Measurements from ENCODE around the gene VASP. TPM values are rescaled to one million over a fixed set of nuclear protein-coding genes. Genes with fewer than 3 reads are reported as not detected.

The VASP gene
- total and polyA plus RNA-seq, 8 donors, result 12.5 to 49.3 (median 29.3) TPM

DNA sequence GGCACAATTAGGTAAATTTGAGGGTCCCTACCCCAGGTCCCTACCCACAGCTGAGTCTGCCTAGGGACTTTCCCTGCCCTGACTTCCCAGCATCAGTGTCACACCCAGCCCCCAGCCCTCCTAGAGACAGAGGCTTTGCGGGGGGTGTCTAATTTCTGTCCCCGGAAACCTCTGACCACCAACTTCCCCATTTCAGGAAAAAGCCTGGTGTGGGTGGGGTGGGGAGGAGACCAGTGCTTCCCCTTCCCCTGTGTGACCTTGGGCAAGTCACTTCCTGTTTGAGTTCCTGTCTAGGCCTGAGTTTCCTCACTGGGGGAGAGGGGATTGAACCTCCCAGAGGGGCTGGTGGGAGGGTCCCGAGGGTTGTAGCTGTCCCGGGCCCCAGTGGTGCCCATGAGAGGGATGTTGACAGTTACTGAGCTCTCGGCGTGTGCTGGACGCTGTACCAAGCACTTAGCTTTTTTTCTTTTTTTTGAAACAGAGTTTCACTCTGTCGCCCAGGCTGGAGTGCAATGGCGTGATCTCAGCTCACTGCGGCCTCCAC is 7.9 kb downstream of the VASP start:
- TF ChIP-seq, protein P1, sequence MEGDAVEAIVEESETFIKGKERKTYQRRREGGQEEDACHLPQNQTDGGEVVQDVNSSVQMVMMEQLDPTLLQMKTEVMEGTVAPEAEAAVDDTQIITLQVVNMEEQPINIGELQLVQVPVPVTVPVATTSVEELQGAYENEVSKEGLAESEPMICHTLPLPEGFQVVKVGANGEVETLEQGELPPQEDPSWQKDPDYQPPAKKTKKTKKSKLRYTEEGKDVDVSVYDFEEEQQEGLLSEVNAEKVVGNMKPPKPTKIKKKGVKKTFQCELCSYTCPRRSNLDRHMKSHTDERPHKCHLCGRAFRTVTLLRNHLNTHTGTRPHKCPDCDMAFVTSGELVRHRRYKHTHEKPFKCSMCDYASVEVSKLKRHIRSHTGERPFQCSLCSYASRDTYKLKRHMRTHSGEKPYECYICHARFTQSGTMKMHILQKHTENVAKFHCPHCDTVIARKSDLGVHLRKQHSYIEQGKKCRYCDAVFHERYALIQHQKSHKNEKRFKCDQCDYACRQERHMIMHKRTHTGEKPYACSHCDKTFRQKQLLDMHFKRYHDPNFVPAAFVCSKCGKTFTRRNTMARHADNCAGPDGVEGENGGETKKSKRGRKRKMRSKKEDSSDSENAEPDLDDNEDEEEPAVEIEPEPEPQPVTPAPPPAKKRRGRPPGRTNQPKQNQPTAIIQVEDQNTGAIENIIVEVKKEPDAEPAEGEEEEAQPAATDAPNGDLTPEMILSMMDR (IDR thresholded peaks at IDR 0.05), result no peak
- no peaks in the 10 kb centered on the region for H3K9me3 ChIP-seq
- peak overlapping the region in 3 of 4 donors; percentile 43 to 60 (median 54) for H3K27ac ChIP-seq
- ATAC-seq (peak in 3 of 4 donors; percentile 12 to 54 (median 48)), FAIRE-seq (no peak), DNase-seq (no peak)
- H3K27me3 ChIP-seq, result no peaks in the 10 kb centered on the region
- peaks cover 8 to 16% (median 11%) of the 10 kb centered on the region in 3 donors for H3K4me1 ChIP-seq
- H3K36me3 ChIP-seq, result peaks cover 0 to 14% (median 4%) of the 10 kb centered on the region in 3 donors
- intact Hi-C loops (cut with DNase I), result no loop called here
- H3K4me3 ChIP-seq, result no peak overlapping the region
- 77 to 82% methylated on average over 10 of the region's 10 CpGs for WGBS, 2 donors

DNA sequence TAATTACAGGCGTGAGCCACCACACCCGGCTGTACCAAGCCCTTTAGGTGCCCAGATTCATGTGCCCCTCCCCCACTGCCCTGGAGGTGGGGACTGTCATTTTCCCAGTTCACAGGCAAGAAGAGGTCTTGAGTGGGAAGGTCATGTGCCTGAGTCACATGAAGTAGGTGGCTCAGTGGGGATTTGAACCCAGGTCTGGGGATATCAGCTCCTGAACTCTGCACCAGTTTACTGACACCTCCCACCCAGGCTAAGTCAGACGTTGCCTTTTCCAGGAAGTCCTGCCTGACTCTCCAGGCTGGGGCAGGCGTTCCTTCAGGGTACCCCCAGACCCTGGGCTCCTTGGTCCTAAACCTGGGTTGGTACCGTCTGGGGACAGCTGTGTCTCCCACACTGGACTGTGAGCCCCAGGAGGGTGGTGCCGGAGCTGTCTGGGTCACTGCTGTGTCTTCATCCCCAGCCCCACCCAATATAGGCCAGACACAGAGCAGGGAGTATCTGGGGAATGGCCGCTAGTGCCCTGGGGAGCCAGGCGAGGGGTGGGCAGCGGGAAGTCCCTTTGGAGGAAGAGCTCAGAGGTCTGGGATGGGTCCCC is 8.6 kb downstream of the VASP start:
- 80 to 89% methylated on average over 9 of the region's 9 CpGs for WGBS, 2 donors
- no peaks in the 10 kb centered on the region for H3K27me3 ChIP-seq
- no peak for ATAC-seq
- peak overlapping the region in 2 of 4 donors; percentile 43 to 60 for H3K27ac ChIP-seq
- intact Hi-C loops (cut with DNase I), result no loop called here
- H3K36me3 ChIP-seq, result peaks cover 0 to 20% (median 4%) of the 10 kb centered on the region in 3 donors
- H3K4me3 ChIP-seq, result no peak overlapping the region
- TF ChIP-seq, protein P1 (IDR thresholded peaks at IDR 0.05), result no peak
- peaks cover 8 to 16% (median 11%) of the 10 kb centered on the region in 3 donors for H3K4me1 ChIP-seq
- FAIRE-seq, result no peak
- DNase-seq, result no peak
- H3K9me3 ChIP-seq, result no peaks in the 10 kb centered on the region

DNA sequence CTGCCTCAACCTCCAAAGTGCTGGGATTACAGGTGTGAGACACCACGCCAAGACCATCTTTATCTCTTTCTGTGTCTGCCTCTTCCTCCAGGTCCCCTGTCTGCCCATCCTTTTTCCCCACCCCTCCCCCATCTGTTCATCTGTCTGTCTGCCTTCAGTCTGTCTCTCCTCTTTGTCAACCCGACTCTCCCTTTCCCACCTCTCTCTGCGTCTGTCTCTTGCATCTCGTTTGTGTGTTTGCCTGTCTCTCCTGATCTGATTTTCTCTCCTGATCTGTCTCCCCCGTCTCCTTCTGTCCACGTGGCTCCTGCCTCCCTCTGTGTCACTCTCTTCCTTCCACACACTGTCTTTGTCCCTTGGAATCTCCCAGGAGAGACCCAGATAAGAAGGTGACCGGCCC is 10.0 kb downstream of the VASP start:
- H3K9me3 ChIP-seq, result no peaks in the 10 kb centered on the region
- no peak overlapping the region for H3K4me3 ChIP-seq
- peaks cover 8 to 16% (median 11%) of the 10 kb centered on the region in 3 donors for H3K4me1 ChIP-seq
- H3K27ac ChIP-seq, result no peak overlapping the region
- H3K27me3 ChIP-seq, result no peaks in the 10 kb centered on the region
- TF ChIP-seq, protein P1 (IDR thresholded peaks at IDR 0.05), result no peak
- ATAC-seq, result no peak
- intact Hi-C loops (cut with DNase I), result no loop called here
- DNase-seq, result no peak
- 69 to 76% methylated on average over 7 of the region's 7 CpGs for WGBS, 2 donors
- H3K36me3 ChIP-seq, result peaks cover 0 to 20% (median 4%) of the 10 kb centered on the region in 3 donors
- FAIRE-seq, result no peak

DNA sequence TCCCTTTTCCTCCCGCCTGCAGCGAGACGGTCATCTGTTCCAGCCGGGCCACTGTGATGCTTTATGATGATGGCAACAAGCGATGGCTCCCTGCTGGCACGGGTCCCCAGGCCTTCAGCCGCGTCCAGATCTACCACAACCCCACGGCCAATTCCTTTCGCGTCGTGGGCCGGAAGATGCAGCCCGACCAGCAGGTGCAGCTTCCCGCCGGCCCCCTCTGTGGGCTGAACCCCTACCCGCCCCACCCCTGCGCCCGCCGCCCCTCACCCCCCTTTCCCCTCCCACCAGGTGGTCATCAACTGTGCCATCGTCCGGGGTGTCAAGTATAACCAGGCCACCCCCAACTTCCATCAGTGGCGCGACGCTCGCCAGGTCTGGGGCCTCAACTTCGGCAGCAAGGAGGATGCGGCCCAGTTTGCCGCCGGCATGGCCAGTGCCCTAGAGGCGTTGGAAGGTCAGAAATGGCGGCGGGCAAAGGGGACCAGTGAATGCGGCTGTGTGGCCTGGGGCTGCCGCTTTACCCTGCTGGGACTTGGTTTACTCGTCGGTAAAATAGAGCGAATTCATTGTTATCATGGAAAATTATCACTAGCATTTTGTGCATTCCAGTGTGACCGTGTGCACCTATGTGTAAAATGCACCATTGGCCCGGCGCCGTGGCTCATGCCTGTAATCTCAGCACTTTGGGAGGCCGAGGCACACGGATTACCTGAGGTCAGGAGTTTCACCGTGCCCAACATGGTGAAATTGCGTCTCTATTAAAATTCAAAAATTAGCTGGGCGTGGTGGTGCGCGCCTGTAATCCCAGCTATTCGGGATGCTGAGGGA is 10.6 kb downstream of the VASP start:
- Histone ChIP-seq H3K4me1 (peaks cover 8 to 16% (median 11%) of the 10 kb centered on the region in 3 donors), H3K36me3 (peaks cover 0 to 20% (median 4%) of the 10 kb centered on the region in 3 donors), H3K9me3 (no peaks in the 10 kb centered on the region), H3K27me3 (no peaks in the 10 kb centered on the region), H3K27ac (no peak overlapping the region), H3K4me3 (no peak overlapping the region)
- no peak for ATAC-seq
- 87 to 89% methylated on average over 50 of the region's 50 CpGs for WGBS, 2 donors
- intact Hi-C loops (cut with DNase I), result no loop called here
- no peak for FAIRE-seq
- TF ChIP-seq, protein P1 (IDR thresholded peaks at IDR 0.05), result no peak
- no peak for DNase-seq

Measured in pancreas (tissue), 10 donors.